ENCODE measurements around the gene CFAP20DC.

GRCh38 chr3:58692484-58692883 is 357.3 kb downstream of the CFAP20DC start:
- TF ChIP-seq EZH2 (IDR thresholded peaks at IDR 0.05; ENCODE audit: low read depth, unreplicated experiment) (no peak), CTCF (conservative IDR thresholded peaks at IDR 0.05; ENCODE audit: low read depth in 2 of 2) (no peak), ZNF462 (CRISPR knock-in tag; IDR thresholded peaks at IDR 0.05) (no peak), EZH2phosphoT487 (IDR thresholded peaks at IDR 0.05; ENCODE audit: unreplicated experiment) (no peak), REST (IDR thresholded peaks at IDR 0.05; ENCODE audit: unreplicated experiment) (no peak), POLR2AphosphoS5 (IDR thresholded peaks at IDR 0.05; ENCODE audit: low read depth) (no peak), NANOG (IDR thresholded peaks at IDR 0.05; ENCODE audit: borderline replicate concordance) (no peak), STAT1 (IDR thresholded peaks at IDR 0.05; ENCODE audit: unreplicated experiment) (no peak)
